Hematopoietic multipotent progenitor cell (in vitro differentiated cells): ENCODE measurements around the gene VRK1. TPM values are rescaled to one million over a fixed set of nuclear protein-coding genes. Genes with fewer than 3 reads are reported as not detected.

Experiments used
- DNase-seq, 3 donors: peaks; one replicate each; pipeline ENCODE4 v3.0.0-alpha.2; 2011 to 2015; ENCODE audit warnings: low read depth in 2 of 3, low spot score in 2 of 3
- total RNA-seq: library from RNA; depleted of rRNA; stranded (reverse); fragments of >200 nt; gene quantifications from one replicate; pipeline ENCODE4 v1.2.3, GENCODE V29; 2012

VRK1 gene
- total RNA-seq, 1 donor = 19.1 TPM

DNA sequence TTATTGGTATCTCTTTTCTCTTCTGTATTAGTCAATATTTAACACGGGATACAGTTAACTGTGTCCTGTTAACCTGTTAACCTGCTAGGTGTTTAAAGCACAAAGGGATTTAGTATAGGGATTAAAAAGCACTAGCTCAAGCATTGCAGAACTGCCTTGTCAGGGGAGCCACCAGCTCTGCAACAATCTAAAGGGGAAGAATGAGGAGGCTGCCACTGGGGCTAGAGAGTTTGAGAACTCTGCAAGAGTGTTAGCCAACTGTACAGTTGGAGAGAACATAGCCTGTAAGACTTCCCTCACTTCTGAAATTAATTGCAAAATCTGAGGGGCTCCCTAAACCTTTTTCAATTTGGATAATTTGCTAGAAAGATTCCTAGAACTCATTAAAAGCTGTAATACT lies 6.5 kb upstream of the VRK1 start:
- no peak for DNase-seq

- DNase-seq = no peak
Observed at GRCh38 chr14:96792003-96792402, 5.2 kb upstream of the VRK1 start.

- DNase-seq = no peak
Observed at GRCh38 chr14:96792591-96792990, 4.6 kb upstream of the VRK1 start.

GRCh38 chr14:96793547-96793946 lies 3.6 kb upstream of the VRK1 start:
- DNase-seq = no peak

GRCh38 chr14:96795109-96795828 lies 1.9 kb upstream of the VRK1 start:
- DNase-seq = no peak

DNA sequence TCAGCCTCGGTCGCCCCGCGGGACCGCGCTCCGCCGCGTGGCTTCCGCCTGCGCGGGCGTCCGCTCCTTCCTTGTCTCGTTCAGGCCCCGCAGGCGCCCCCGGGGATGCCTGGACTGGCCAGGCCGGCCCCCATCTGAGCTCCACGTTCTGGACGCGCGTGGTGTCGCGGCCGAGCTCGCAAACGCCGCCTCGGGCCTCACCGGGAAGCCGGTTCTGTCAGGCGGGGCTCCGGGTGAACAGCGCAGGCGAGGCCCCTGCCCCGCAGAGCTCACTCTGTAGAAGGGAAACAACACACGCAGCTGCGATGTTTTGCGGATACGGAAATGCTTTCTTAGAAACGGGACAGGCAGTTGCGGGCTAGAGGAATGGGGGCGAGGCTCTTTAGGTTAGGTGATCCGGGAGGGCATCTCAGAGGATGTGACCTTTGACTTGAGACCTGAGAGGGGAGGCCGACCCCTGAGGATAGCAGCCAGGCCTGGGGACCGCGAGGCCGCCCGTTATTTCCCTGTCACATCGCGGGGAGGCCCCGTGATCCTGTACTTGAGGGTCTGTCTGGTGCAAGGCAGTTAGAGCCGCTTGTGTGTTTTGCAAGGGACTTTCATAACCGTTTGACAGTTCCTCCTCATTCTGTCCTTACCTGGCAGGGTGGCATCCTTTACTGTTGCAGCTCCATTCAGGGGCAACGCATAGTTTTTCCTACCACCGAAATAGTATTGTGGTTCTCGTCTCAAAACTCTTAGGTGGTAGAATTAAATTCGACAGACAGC lies 584 bp downstream of the VRK1 start:
- DNase-seq = peak; percentile 4 to 52 (median 47)

DNA sequence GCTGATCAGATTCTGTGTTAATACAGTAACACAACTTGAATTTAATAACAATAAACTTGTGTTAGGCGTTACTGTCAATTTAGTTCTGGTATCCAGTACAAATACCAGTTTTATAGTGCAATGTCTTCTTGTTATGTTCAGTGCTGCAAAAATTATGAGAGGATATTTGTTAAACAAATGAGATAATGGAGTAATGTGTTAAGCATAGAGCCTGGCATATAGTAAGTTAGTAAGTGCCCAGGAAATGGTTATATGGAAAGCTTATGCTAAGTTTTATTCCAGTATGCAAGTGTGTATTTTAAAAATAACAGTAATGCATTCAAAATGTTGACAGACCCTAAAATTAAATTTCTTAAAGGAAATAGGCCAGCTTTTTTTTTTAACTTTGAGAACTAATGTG lies 1.8 kb downstream of the VRK1 start:
- DNase-seq = no peak

GRCh38 chr14:96799489-96800054 lies 2.4 kb downstream of the VRK1 start:
- DNase-seq = no peak

GRCh38 chr14:96801931-96802330 lies 4.7 kb downstream of the VRK1 start:
- no peak for DNase-seq

DNA sequence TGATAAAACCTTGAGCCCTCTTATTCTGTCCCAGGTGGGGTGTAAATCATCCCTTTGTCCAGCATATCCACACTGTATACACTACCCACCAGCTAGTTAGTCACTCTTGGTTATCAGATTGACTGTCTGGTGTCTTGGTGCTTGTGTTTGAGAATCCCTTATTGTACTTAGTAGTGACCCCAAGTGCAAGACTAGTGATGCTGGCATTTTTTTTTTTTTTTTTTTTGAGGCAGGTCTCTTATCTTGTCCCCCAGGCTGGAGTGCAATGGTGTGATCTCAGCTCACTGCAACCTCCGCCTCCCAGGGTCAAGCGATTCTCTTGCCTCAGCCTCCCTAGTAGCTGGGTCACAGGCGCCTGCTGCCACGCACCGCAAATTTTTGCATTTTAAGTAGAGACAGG lies 5.8 kb downstream of the VRK1 start:
- DNase-seq = no peak

- no peak for DNase-seq
Observed at GRCh38 chr14:96803958-96804357, 6.8 kb downstream of the VRK1 start.

- no peak for DNase-seq
Observed at GRCh38 chr14:96804895-96805294, 7.7 kb downstream of the VRK1 start.

DNA sequence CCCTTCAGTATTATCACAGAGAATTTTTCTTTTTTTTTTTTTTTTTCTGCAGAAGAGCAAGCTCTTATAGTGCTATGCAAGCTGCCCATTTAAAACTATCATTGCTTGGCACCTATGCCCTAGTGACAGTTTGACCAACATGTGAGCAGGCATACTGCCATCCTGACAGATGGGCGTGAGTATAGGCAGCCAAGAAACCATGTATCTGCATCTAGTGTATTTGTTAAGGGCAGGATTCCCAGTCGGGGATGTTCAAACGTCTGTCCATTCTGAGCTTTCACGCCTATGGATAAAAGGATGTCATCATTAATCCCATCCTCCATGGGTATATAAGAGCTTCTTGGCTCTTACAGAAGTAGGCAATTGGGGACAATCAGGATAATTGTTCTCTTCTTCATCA lies 8.8 kb downstream of the VRK1 start:
- DNase-seq = no peak

DNA sequence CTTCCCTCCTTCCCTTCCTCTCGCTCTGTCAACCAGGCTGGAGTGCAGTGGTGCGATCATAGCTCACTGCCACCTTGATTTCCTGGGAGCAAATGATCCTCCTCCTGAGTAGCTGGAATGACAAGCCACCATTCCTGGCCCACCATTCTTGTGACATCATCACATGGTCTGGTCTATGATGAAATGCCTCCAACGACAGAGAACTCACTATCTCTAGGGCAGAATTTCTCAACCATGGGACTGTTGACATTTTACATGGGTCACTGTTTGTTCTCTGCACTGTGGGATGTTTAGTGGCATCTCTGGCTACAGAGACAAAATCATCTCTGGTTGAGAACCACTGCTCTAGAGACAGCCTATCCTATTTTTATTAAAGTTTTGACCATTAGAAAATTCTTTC lies 9.7 kb downstream of the VRK1 start:
- DNase-seq = no peak

DNA sequence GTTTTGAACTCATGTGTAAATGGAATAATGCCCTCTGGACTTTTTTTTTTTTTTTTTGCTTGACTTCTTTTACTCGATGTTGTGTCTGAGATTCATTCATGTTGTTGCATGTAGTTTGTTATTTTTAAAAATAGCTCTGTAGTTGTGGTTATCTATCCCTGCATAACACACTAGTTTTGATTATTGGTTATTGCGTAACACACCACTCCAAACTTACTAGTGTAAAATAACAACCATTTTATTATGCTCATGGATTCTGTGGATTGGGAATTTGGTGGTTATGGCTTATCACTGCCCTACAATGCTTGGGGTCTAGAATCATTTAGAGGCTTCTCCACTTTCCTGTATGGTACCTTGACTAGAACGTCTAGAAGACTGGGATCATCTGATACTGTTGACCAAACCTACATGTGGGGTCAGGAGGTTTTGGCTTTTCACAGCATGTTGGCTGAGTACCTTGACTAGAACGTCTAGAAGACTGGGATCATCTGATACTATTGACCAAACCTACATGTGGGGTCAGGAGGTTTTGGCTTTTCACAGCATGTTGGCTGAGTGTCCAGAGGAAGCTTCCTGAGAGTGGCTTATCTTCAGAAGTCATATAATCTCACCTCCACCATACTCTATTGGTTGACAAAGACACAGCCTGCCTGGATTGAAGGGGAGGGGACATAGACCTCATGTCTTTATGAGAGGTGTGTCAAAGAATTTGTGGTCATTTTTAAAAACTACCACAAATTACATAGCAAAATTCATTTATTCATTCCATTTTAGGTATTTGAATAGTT lies 11.6 kb downstream of the VRK1 start:
- no peak for DNase-seq

GRCh38 chr14:96811265-96811664 lies 14.1 kb downstream of the VRK1 start:
- DNase-seq = no peak

- DNase-seq = no peak
Observed at GRCh38 chr14:96811985-96812667, 14.9 kb downstream of the VRK1 start.

DNA sequence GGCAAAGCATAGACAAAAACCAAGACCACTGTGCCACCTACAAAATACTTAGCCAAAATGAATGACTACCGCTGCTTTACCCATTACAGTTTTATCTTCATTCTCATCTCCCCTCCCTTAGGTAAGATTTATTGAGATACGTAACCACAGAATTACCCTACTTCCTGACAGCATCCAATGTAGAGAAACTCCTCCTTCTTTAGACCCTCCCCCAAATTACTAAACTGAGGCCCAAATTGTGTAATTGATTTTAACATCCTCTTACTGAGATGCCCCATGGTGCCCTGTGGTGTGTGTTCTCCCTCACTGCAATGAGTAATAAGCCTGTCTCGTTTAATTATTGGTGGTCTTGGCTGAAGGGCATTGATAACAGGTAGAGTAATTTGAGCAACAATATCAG lies 19.1 kb downstream of the VRK1 start:
- peak in 1 of 3 donors; percentile 10 for DNase-seq

- DNase-seq = no peak
Observed at GRCh38 chr14:96817750-96818666, 20.8 kb downstream of the VRK1 start.

GRCh38 chr14:96821501-96821900 lies 24.3 kb downstream of the VRK1 start:
- DNase-seq = no peak
